ENCODE data around the gene ERAP2. TPM values are rescaled to one million over a fixed set of nuclear protein-coding genes. Genes with fewer than 3 reads are reported as not detected.

Gene ERAP2
- total RNA-seq, 6 donors from 2014 or later = 19.9 to 24.8 (median 22.1) TPM

GRCh38 chr5:96966801-96967200 is 90.5 kb downstream of the ERAP2 start:
- peaks cover 34 to 37% (median 36%) of the 10 kb centered on the region in 4 donors for H3K4me1 ChIP-seq
- WGBS, 2 donors = 87 to 92% methylated on average over 4 of the region's 4 CpGs
- H3K27ac ChIP-seq = no peak overlapping the region
- TF ChIP-seq EP300 (IDR thresholded peaks at IDR 0.05) = no peak
- H3K4me3 ChIP-seq = no peak overlapping the region
- no peaks in the 10 kb centered on the region for H3K9me3 ChIP-seq
- DNase-seq (no peak), ATAC-seq (ENCODE audit: low FRiP score in 2 of 2) (no peak)
- H3K27me3 ChIP-seq = no peaks in the 10 kb centered on the region
- no peaks in the 10 kb centered on the region for H3K36me3 ChIP-seq

- ATAC-seq (ENCODE audit: low FRiP score in 2 of 2) (no peak), DNase-seq (no peak)
- Histone ChIP-seq H3K4me3 (no peak overlapping the region), H3K27me3 (no peaks in the 10 kb centered on the region), H3K27ac (peak overlapping the region in 1 of 4 donors; percentile 11), H3K9me3 (no peaks in the 10 kb centered on the region), H3K4me1 (peaks cover 28 to 34% (median 30%) of the 10 kb centered on the region in 4 donors), H3K36me3 (no peaks in the 10 kb centered on the region)
- TF ChIP-seq POLR2AphosphoS5 (IDR thresholded peaks at IDR 0.05) (no peak), EP300 (IDR thresholded peaks at IDR 0.05) (no peak), POLR2A (IDR thresholded peaks at IDR 0.05) (no peak), CTCF (IDR thresholded peaks at IDR 0.05) (no peak)
- WGBS, 2 donors = 71 to 80% methylated on average over 1 of the region's 1 CpG
Observed at GRCh38 chr5:96967400-96967799, 91.1 kb downstream of the ERAP2 start.

GRCh38 chr5:96968074-96968473 is 91.8 kb downstream of the ERAP2 start:
- Histone ChIP-seq H3K36me3 (no peaks in the 10 kb centered on the region), H3K4me1 (peaks cover 24 to 28% (median 26%) of the 10 kb centered on the region in 4 donors), H3K27ac (peak overlapping the region in 1 of 4 donors; percentile 11), H3K4me3 (no peak overlapping the region), H3K27me3 (no peaks in the 10 kb centered on the region), H3K9me3 (no peaks in the 10 kb centered on the region)
- DNase-seq = no peak
- 27 to 43% methylated on average over 1 of the region's 1 CpG for WGBS, 2 donors
- no peak for TF ChIP-seq CTCF (IDR thresholded peaks at IDR 0.05)
- TF ChIP-seq POLR2AphosphoS5 (IDR thresholded peaks at IDR 0.05) = no peak
- TF ChIP-seq POLR2A (IDR thresholded peaks at IDR 0.05) = no peak
- TF ChIP-seq EP300 (IDR thresholded peaks at IDR 0.05) = no peak
- ATAC-seq (ENCODE audit: low FRiP score in 2 of 2) = peak in 1 of 2 donors; percentile 45

GRCh38 chr5:96968614-96969013 is 92.3 kb downstream of the ERAP2 start:
- H3K4me1 ChIP-seq = peaks cover 19 to 23% (median 21%) of the 10 kb centered on the region in 4 donors
- no peaks in the 10 kb centered on the region for H3K9me3 ChIP-seq
- TF ChIP-seq POLR2A (IDR thresholded peaks at IDR 0.05) (no peak), POLR2AphosphoS5 (IDR thresholded peaks at IDR 0.05) (no peak), CTCF (IDR thresholded peaks at IDR 0.05) (no peak), EP300 (IDR thresholded peaks at IDR 0.05) (no peak)
- no peak overlapping the region for H3K4me3 ChIP-seq
- ATAC-seq (ENCODE audit: low FRiP score in 2 of 2) = peak in 1 of 2 donors; percentile 26
- H3K27ac ChIP-seq = no peak overlapping the region
- no peak for DNase-seq
- 53 to 56% methylated on average over 2 of the region's 2 CpGs for WGBS, 2 donors
- no peaks in the 10 kb centered on the region for H3K36me3 ChIP-seq
- H3K27me3 ChIP-seq = no peaks in the 10 kb centered on the region

Small RNA genes lying within 50 kb of the gene (small RNA-seq; reads per million reads assigned to genes)
- 0 reads per million in 4 donors for gene RF00019

Other genes starting within 250 kb of the ERAP2 start
- gene CAST, start 214.1 kb upstream of the ERAP2 start, total RNA-seq = 100 to 1,000 TPM; 233 to 388 (median 270) TPM
- gene ERAP1, start 68.6 kb upstream of the ERAP2 start, total RNA-seq = 10 to 100 TPM; 26.2 to 62.5 (median 49.5) TPM
- 10 to 100 TPM; 28.9 to 67.2 (median 42.7) TPM for gene LNPEP, start 59.6 kb downstream of the ERAP2 start, total RNA-seq